HG02973 (cell line): ENCODE measurements around the gene GNRH2.
"Not testable (repeated sequence)": the region's sequence is repeated elsewhere in the genome, so short reads cannot be mapped to it uniquely, and the experiment has no call there.

ENCODE experiments used
- ATAC-seq: cut with Tn5 transposase; IDR thresholded peaks from one replicate; pipeline ENCODE4 v1.9.1; 2021; ENCODE audit warnings: moderate library complexity; ENCODE audit not compliant: unreplicated experiment

Gene GNRH2

DNA sequence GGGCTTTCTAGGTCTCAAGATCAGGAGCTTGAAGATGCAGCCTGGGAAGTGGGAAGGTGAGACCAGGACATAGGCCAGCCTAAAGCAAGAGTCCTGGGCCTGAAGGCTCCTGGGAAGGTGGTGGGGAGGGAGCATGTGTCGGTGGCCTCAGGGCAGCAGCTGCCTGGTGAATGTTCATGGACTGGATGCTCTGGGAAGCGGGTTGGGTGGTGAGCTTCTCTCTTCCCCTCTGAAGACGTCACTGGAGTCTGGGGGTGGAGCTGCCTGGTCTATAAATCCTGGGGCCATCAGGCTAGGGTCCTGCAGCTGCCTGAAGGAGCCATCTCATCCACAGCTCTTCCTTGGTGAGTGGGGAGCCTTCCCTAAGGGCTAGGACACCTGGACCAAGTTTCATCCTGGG lies at the start of gene GNRH2:
GNRH2 (plus strand) TSS at position 301 of the 400 bp plus-strand sequence. CDS start 793 bp downstream, outside the sequence.
- ATAC-seq: no peak

DNA sequence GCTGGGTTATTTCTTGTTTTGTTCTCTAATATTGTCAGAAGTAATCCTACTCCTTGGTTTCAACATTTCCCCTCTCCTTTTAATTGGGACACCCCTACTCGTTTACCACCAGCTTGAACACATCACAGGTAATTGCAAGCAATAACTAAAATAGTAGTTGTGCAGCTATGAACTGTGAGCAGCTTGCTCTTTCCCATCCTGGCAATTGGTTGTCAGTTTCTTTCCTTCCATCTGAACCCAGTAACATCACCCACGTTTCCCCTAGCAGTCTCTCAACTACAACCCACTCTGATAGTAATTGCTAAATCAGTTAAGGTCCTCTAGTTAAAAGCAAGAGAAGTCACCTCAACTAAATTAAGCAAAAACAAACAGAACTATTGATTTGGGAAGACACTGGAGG lies 47.6 kb upstream of the GNRH2 start:
- ATAC-seq: no peak

GRCh38 chr20:2998728-2999127 lies 44.7 kb upstream of the GNRH2 start:
- ATAC-seq: no peak

- ATAC-seq: no peak
These were observed 42.4 kb upstream of the GNRH2 start for GRCh38 chr20:3000852-3001523.

GRCh38 chr20:3003416-3003815 lies 40.0 kb upstream of the GNRH2 start:
- no peak for ATAC-seq

DNA sequence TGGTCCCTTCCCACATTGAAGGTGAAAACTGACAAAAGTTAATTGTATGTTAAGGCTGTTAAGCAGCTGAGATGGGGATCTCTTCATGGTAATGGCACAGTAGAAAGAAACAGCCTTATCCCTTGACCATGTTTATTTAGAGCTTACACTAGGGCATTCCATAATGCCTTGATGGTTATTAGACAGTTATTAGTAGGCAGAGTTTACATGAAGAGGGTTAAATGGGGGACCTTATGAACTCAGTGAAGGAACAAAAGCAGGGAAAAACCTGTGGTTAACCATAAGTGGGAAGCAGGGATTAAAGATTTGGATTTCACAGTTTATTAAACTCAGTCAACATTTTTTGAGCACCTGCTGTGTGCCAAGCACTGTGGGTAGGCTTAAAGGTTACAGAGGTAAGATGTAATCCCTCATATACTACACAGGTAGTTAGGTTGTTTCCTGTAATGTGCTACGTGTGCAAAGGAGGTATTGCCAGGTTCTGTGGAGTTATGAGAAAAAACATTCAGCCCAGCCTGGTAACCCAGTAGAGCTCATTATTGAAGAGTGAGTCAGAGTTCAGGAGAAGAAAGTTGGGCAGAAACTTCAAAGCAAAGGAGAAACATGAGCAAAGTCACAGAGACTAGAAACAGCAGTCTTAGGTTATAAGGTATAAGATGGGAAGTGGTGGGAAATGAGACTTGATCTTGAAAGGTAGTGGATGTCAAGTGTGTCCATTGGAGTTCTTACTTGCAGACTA lies 32.3 kb upstream of the GNRH2 start:
- no peak for ATAC-seq

GRCh38 chr20:3011752-3012151 lies 31.7 kb upstream of the GNRH2 start:
- ATAC-seq: no peak

GRCh38 chr20:3013771-3014170 lies 29.7 kb upstream of the GNRH2 start:
- ATAC-seq: no peak

DNA sequence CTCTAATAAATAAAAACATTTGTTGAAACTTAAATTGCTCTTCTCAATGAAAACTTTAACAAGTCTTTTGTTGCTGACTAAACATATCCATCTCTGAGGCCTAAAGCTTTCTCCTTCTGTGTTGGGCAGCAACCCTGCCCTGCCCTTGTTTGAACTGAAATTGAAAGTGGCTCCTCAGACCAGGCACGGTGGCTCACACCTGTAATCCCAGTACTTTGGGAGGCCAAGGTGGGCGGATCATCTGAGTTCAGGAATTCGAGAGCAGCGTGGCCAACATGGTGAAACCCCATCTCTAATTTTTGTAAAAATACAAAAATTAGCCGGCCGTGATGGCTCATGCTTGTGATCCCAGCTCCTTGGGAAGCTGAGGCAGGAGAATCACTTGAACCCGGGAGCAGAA lies 29.2 kb upstream of the GNRH2 start:
- ATAC-seq: no peak

DNA sequence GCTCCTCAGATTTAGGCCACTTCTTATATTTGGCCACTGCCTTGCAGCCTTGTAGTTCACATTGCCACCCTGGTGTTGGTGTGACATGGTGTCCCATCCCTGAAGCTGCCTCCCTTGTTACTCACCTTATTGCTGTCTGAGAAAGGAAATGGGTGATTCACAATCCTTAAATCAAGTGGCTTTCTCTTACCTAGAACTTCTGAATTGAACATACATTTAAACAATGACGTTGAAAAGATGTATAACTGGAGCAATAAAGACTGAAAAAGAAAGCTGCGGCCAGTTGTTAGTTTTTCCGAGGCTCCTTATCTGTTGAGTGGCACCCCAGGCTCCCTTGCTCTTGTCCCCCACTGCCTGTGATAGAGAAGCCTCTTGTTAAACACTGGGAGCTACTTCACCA lies 28.8 kb upstream of the GNRH2 start:
- no peak for ATAC-seq

DNA sequence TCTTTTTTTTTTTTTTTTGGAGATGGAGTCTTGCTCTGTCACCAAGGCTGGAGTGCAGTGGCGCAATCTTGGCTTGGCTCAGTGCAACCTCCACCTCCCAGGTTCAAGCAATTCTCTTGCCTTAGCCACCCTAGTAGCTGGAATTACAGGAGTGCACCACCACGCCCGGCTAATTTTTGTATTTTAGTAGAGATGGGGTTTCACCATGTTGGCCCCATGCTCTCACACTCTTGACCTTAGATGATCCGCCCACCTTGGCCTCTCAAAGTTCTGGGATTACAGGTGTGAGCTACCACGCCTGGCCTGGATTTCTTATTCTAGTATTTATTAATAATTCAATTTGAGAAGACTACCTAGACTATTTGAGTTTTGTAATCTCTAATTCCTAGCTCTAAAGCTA lies 28.1 kb upstream of the GNRH2 start:
- not testable (repeated sequence) for ATAC-seq

- no peak for ATAC-seq
These were observed 22.1 kb upstream of the GNRH2 start for GRCh38 chr20:3021327-3021726.

DNA sequence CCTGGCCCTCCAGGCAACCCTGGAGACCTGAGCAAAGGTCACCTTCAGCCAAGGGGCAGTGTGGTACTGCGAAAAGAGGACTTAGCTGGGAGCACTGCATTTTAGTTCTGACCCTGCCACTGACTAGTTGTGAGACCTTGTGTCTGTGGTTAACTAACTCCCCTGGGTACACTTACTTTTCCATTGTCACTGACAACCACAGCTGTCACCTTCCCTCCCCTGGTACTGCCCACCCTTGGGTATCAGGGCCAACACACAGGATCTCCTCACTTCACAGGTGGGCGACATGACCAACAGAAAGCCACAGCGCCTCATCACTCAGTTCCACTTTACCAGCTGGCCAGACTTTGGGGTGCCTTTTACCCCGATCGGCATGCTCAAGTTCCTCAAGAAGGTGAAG lies 21.6 kb upstream of the GNRH2 start:
- ATAC-seq: no peak

DNA sequence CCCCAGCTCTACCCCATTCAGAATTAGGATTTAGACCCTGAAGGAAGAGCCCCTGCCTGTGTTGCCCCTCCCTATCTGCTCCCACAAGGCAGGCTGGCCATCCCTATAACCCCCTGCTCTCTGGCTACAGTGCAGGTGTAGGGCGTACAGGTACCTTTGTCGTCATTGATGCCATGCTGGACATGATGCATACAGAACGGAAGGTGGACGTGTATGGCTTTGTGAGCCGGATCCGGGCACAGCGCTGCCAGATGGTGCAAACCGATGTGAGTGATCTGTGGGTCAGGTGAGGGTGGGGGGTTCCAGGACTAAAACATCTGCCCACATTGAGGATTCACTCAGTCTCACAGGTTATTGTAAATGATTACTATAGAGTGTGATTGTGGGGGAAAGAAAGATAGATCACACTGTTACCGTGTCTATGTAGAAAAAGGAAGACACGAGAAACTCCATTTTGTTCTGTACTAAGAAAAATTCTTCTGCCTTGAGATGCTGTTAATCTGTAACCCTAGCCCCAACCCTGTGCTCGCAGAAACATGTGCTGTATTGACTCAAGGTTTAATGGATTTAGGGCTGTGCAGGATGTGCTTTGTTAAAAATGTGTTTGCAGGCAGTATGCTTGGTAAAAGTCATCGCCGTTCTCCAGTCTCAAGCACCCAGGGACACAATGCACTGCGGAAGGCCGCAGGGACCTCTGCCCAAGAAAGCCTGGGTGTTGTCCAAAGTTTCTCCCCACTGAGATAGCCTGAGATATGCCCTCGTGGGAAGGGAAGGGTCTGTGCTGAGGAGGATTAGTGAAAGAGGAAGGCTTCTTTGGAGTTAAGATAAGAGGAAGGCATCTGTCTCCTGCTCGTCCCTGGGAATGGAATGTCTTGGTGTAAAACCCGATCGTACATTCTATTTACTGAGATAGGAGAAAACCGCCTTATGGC lies 20.6 kb upstream of the GNRH2 start:
- ATAC-seq: not testable (repeated sequence)

GRCh38 chr20:3027987-3028386 lies 15.4 kb upstream of the GNRH2 start:
- no peak for ATAC-seq

DNA sequence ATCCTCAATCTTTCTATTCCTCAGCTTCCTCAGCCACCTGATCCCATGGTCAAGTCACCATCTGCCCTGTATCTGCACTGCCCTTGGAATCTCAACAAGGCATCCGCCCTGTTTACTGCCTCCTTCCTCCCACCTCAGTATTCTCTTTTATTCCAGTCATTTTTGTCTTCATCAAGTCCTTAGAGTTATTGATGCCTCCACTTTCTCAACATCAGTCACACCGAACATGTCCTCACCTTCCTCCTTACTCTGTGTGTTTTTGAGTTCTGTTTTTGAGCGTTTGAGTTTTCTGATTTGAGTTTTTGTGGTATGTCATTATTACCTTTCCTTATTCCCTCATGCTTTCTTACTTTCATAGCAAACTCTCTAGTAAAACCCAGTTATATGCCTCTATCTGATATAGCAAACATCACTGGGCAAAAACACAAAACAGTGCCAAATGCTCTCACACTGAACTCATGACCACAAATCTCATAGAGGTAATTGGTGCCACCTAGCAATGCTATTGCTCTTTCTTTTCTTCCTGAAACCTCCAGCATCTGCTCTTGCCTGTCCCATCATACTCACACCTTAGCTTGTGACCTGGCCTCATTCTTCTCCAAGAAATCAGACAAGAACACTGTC lies 11.8 kb upstream of the GNRH2 start:
- no peak for ATAC-seq

DNA sequence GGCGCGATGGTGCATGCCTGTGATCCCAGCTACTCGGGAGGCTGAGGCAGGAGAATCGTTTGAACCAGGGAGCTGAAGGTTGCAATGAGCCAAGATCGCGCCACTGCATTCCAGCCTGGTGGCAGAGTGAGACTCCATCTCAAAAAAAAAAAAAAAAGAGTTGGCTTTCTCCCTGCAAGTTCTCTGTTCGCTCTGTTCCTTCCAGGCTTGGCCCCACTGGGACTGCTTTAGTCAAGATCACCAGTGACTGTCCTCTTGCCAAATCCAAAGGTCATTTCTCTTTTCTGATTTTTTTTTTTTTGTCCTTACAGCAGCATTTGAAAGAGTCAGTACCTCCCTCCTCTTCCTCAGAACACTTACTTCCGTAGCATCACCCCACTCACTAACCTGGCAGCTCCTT lies 10.8 kb upstream of the GNRH2 start:
- no peak for ATAC-seq

DNA sequence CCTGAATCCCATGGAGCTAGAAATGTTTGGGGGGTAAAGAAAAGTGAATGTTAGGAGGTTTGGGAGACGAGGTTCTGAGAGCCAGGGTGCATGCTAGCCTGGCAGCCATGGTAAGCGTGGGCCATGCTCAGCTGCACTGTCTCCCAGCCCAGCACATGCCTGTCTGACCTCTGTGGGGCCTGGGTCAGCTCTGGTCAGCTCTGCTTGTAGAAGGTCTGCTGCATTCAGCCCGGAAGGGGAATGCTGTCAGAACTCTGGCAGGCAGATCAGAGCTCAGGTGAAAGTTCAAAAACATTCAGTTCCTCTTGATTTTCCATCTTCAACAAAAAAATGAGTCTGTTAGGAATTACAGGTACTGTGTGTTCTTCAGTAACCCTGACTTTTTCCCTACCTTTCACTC lies 5.8 kb upstream of the GNRH2 start:
- no peak for ATAC-seq

GRCh38 chr20:3038454-3038853 lies 5.0 kb upstream of the GNRH2 start:
- ATAC-seq: no peak

- ATAC-seq: no peak
These were observed 4.0 kb upstream of the GNRH2 start for GRCh38 chr20:3039426-3039825.

- no peak for ATAC-seq
These were observed 3.3 kb upstream of the GNRH2 start for GRCh38 chr20:3040086-3040485.
